Endothelial cell of umbilical vein (primary cell): ENCODE data around the gene PTBP2. TPM values are rescaled to one million over a fixed set of nuclear protein-coding genes. Genes with fewer than 3 reads are reported as not detected.

Experiments used
- BruUV-seq: library from RNA; stranded (reverse); fragments of 400-500 nt; replicated peaks from 2 replicates; lab custom pipeline; 2021; lab: Mats Ljungman, UMichigan
- CTCF ChIA-PET: fragments of 300-600, 350-600 bp; sonication (Branson Sonifier 250); formaldehyde crosslinking; loops from one replicate; lab custom pipeline; 2021; ENCODE audit warnings: antibody characterized with exemption, inconsistent platforms; lab: Charles Lee
- POLR2A ChIA-PET: fragments of 300-600, 350-600 bp; sonication (Branson Sonifier 250); formaldehyde crosslinking; loops from one replicate; lab custom pipeline; 2021; ENCODE audit warnings: antibody characterized with exemption, inconsistent platforms; lab: Charles Lee
- DNase-seq: peaks from one replicate; pipeline ENCODE4 v3.0.0-alpha.2; 2011; ENCODE audit warnings: low read depth, low spot score
- FAIRE-seq: peaks from 2 replicates; lab custom pipeline; 2011; peaks lifted over from hg19 to GRCh38; lab: Jason Lieb, UNC
- H2AFZ ChIP-seq: 2 replicates; pipeline ENCODE4 v1.6.0; 2012; ENCODE audit warnings: low read depth, low read length, control low read depth, inconsistent platforms
- H3K27ac ChIP-seq: 2 replicates; pipeline ENCODE4 v1.5.1; 2011; ENCODE audit warnings: low read depth, mild to moderate bottlenecking, control low read depth, low read length, moderate library complexity; ENCODE audit not compliant: insufficient read depth
- H3K27me3 ChIP-seq, 2 experiments: 2 replicates each; pipeline versions ENCODE4 v1.6.0 to v1.6.1; 2011; ENCODE audit warnings: low read length in 2 of 2, mixed read lengths in 1 of 2; ENCODE audit not compliant: control insufficient read depth in 2 of 2, insufficient read depth in 2 of 2
- H3K36me3 ChIP-seq, 2 experiments: 2 replicates in 1 of 2; 3 replicates in 1 of 2; pipeline ENCODE4 v1.5.1; 2011; ENCODE audit warnings: low read length in 2 of 2, mild to moderate bottlenecking in 1 of 2, moderate library complexity in 1 of 2; ENCODE audit not compliant: control insufficient read depth in 2 of 2, insufficient read depth in 2 of 2; ENCODE audit errors: extremely low read depth in 1 of 2
- H3K4me1 ChIP-seq: 3 replicates; pipeline ENCODE4 v1.5.1; 2011; ENCODE audit warnings: mild to moderate bottlenecking, low read length; ENCODE audit not compliant: control insufficient read depth, insufficient read depth; ENCODE audit errors: extremely low read depth
- H3K4me2 ChIP-seq: 2 replicates; pipeline ENCODE4 v1.6.1; 2011; ENCODE audit warnings: low read length, control low read depth, mixed read lengths; ENCODE audit not compliant: insufficient read depth
- H3K4me3 ChIP-seq, 3 experiments: fragments of 200-600 bp in 1 of 3; sonication (generic), shearing (Covaris generic) in 1 of 3; replicated peaks in 1 of 3; 2 replicates each; pipeline ENCODE4 v1.5.1; 2011 to 2016; ENCODE audit warnings: control low read depth in 3 of 3, low read length in 3 of 3, mild to moderate bottlenecking in 2 of 3, inconsistent platforms in 1 of 3, low read depth in 1 of 3, moderate library complexity in 1 of 3; ENCODE audit not compliant: insufficient read depth in 1 of 3
- H3K79me2 ChIP-seq: 2 replicates; pipeline ENCODE4 v1.6.0; 2012; ENCODE audit warnings: low read length, inconsistent platforms; ENCODE audit not compliant: control insufficient read depth, insufficient read depth
- H3K9ac ChIP-seq: replicated peaks from 2 replicates; pipeline ENCODE3; 2011; ENCODE audit warnings: low read length, control low read depth; ENCODE audit not compliant: insufficient read depth; ENCODE audit errors: extremely low read depth
- H3K9me1 ChIP-seq: replicated peaks from 3 replicates; pipeline ENCODE4 v1.6.0; 2011; ENCODE audit warnings: mild to moderate bottlenecking, low read length; ENCODE audit not compliant: control insufficient read depth, insufficient read depth; ENCODE audit errors: extremely low read depth
- H3K9me3 ChIP-seq: replicated peaks from 2 replicates; pipeline ENCODE4 v1.5.1; 2012; ENCODE audit warnings: low read length, inconsistent platforms; ENCODE audit not compliant: control insufficient read depth, insufficient read depth
- H4K20me1 ChIP-seq: replicated peaks from 2 replicates; pipeline ENCODE3; 2011; ENCODE audit warnings: mild to moderate bottlenecking, low read length; ENCODE audit not compliant: control insufficient read depth, insufficient read depth; ENCODE audit errors: extremely low read depth
- CTCF ChIP-seq, 2 donors: IDR thresholded peaks; 1 replicate in 1 of 2; 2 replicates in 1 of 2; pipeline ENCODE4 v1.5.1; 2011; ENCODE audit warnings: low read length in 2 of 2, mild to moderate bottlenecking in 2 of 2, moderate library complexity in 2 of 2, control low read depth in 1 of 2, inconsistent platforms in 1 of 2, low read depth in 1 of 2; ENCODE audit not compliant: insufficient read depth in 1 of 2; ENCODE audit errors: extremely low read depth in 1 of 2
- EZH2 ChIP-seq: IDR thresholded peaks from 2 replicates; pipeline ENCODE4 v1.6.1; 2012; ENCODE audit warnings: borderline replicate concordance, low read depth, mild to moderate bottlenecking, moderate library complexity, low read length, inconsistent platforms; ENCODE audit not compliant: severe bottlenecking
- FOS ChIP-seq: IDR thresholded peaks from 2 replicates; pipeline ENCODE4 v1.6.1; 2011; ENCODE audit warnings: mild to moderate bottlenecking, low read length, moderate library complexity, borderline replicate concordance; ENCODE audit not compliant: insufficient read depth
- GATA2 ChIP-seq: IDR thresholded peaks from 2 replicates; pipeline ENCODE4 v1.7.0; 2011; ENCODE audit warnings: low read depth, mild to moderate bottlenecking, moderate library complexity, mixed read lengths, low read length; ENCODE audit not compliant: insufficient read length, insufficient read depth
- JUN ChIP-seq: IDR thresholded peaks from 2 replicates; pipeline ENCODE4 v1.6.1; 2011; ENCODE audit warnings: borderline replicate concordance, low read depth; ENCODE audit not compliant: insufficient read length, insufficient read depth
- MAX ChIP-seq: IDR thresholded peaks from 2 replicates; pipeline ENCODE4 v1.6.1; 2011; ENCODE audit not compliant: insufficient read depth, insufficient read length
- MYC ChIP-seq: IDR thresholded peaks from one replicate; pipeline ENCODE4 v1.6.1; 2011; ENCODE audit warnings: mild to moderate bottlenecking, low read depth, low read length
- POLR2A ChIP-seq: IDR thresholded peaks from 2 replicates; pipeline ENCODE4 v1.6.1; 2012; ENCODE audit warnings: low read depth, mild to moderate bottlenecking, control low read depth, low read length
- POLR2AphosphoS5 ChIP-seq: IDR thresholded peaks from 2 replicates; pipeline ENCODE4 v1.6.1; 2012; ENCODE audit warnings: low read depth, mild to moderate bottlenecking, control low read depth, low read length, moderate library complexity; ENCODE audit not compliant: insufficient read depth
- dilution Hi-C: fragments of 300-500 bp; cut with MboI; formaldehyde crosslinking; loops from one replicate; pipeline ENCODE4 v1.15.0; 2019; ENCODE audit warnings: low sequenced_read_pairs; ENCODE audit not compliant: extremely low pct_ligation_motif_present
- intact Hi-C: fragments of 100-400 bp; cut with micrococcal nuclease; formaldehyde crosslinking; loops from one replicate; pipeline ENCODE4 v1.10.0; 2022
- polyA plus RNA-seq, 4 experiments: library from polyadenylated mRNA; depleted of rRNA in 3 of 4; stranded (reverse) in 3 of 4; unstranded in 1 of 4; fragments of >200 nt; gene quantifications; 2 replicates each; pipeline versions ENCODE4 v1.2.1 to v1.2.3, GENCODE V29; 2011 to 2012; ENCODE audit warnings: missing spikeins in 1 of 4
- total RNA-seq: library from RNA; stranded (reverse); gene quantifications from 2 replicates; pipeline ENCODE4 v1.2.3, GENCODE V29; 2021

The PTBP2 gene
- total and polyA plus RNA-seq, 2 donors (not counting 3 experiments of a cell fraction or from before 2014, with no cell fraction given), result 7.7 to 27.0 TPM

GRCh38 chr1:96804648-96805047, 83.1 kb downstream of the PTBP2 start:
- Histone ChIP-seq H4K20me1 (no peaks in the 10 kb centered on the region), H3K9me1 (no peaks in the 10 kb centered on the region), H3K9me3 (no peaks in the 10 kb centered on the region), H3K27me3 (no peaks in the 10 kb centered on the region), H3K4me3 (no peak overlapping the region), H3K79me2 (peaks cover 9% of the 10 kb centered on the region), H3K4me2 (peak overlapping the region; percentile 11), H2AFZ (no peak overlapping the region), H3K36me3 (peaks cover 0 to 10% of the 10 kb centered on the region in 2 experiments), H3K4me1 (peaks cover 16% of the 10 kb centered on the region), H3K27ac (no peak overlapping the region), H3K9ac (no peak overlapping the region)
- ChIA-PET POLR2A (no interaction called here), CTCF (interaction anchor here (0.7 kb wide), 1 partner anchor 13 kb away, joined by 3 read pairs; no protein-coding TSS in a partner anchor)
- BruUV-seq, result no TSS peak
- dilution Hi-C loops, result no loop called here
- intact Hi-C loops, result loop anchor here (10.0 kb wide), 1 partner anchor 430 kb away; no protein-coding TSS in a partner anchor
- FAIRE-seq (no peak), DNase-seq (no peak)
- TF ChIP-seq EZH2 (no peak), MYC (no peak), JUN (no peak), POLR2AphosphoS5 (no peak), FOS (no peak), GATA2 (no peak), POLR2A (no peak), CTCF (IDR thresholded peaks at IDR 0.05; ENCODE audit: extremely low read depth in 1 of 2, insufficient read depth in 1 of 2, low read depth in 1 of 2, low read length in 2 of 2) (no peak), MAX (no peak)
